GM12892 (cell line): ENCODE data around the gene CMTM8.

ENCODE experiments used
- POLR2AphosphoS5 ChIP-seq: IDR thresholded peaks from 2 replicates; pipeline ENCODE4 v1.6.1; 2011; ENCODE audit warnings: low read depth, low read length, control low read depth
- TAF1 ChIP-seq: IDR thresholded peaks from 2 replicates; pipeline ENCODE4 v1.6.1; 2011; ENCODE audit warnings: low read depth, mild to moderate bottlenecking, control low read depth, low read length, borderline replicate concordance

- TF ChIP-seq POLR2AphosphoS5 (no peak), TAF1 (no peak)
Measured at GRCh38 chr3:32323604-32324003, 85.1 kb downstream of the CMTM8 start.
